GM23338 (cell line): Measurements from ENCODE around the gene RPTOR. TPM values are rescaled to one million over a fixed set of nuclear protein-coding genes. Genes with fewer than 3 reads are reported as not detected.

ENCODE experiments used
- ATAC-seq: fragments of 200-7000 bp; cut with Tn5 transposase; 3 replicates; pipeline ENCODE4 v1.9.1; 2020
- DNase-seq: peaks from one replicate; pipeline ENCODE4 v3.0.0-alpha.2; 2015; ENCODE audit warnings: low spot score
- H2AFZ ChIP-seq: fragments of 200-600 bp; sonication (generic); 2 replicates; pipeline ENCODE4 v1.8.0; 2016; ENCODE audit warnings: antibody characterized with exemption, mild to moderate bottlenecking, moderate library complexity
- H3F3A ChIP-seq: fragments of 200-600 bp; sonication (generic); replicated peaks from 2 replicates; pipeline ENCODE4 v1.8.0; 2017; ENCODE audit warnings: antibody characterized with exemption, mixed run types, low read depth
- H3K27ac ChIP-seq: fragments of 200-600 bp; sonication (generic); 2 replicates; pipeline ENCODE4 v1.6.1; 2016; ENCODE audit warnings: low read depth
- H3K27me3 ChIP-seq: fragments of 200-600 bp; sonication (generic); 2 replicates; pipeline ENCODE4 v1.8.0; 2016; ENCODE audit warnings: mild to moderate bottlenecking, mixed run types, moderate library complexity; ENCODE audit not compliant: insufficient read depth
- H3K36me3 ChIP-seq: fragments of 200-600 bp; sonication (generic); 2 replicates; pipeline ENCODE4 v1.8.0; 2016; ENCODE audit warnings: mild to moderate bottlenecking; ENCODE audit not compliant: insufficient read depth
- H3K4me1 ChIP-seq: fragments of 200-600 bp; sonication (generic); 2 replicates; pipeline ENCODE4 v1.8.0; 2016; ENCODE audit warnings: mild to moderate bottlenecking, moderate library complexity; ENCODE audit not compliant: insufficient read depth
- H3K4me2 ChIP-seq: fragments of 200-600 bp; sonication (generic); 2 replicates; pipeline ENCODE4 v1.7.1; 2017; ENCODE audit warnings: mixed run types
- H3K4me3 ChIP-seq: fragments of 200-600 bp; sonication (generic); 2 replicates; pipeline ENCODE4 v1.6.1; 2016; ENCODE audit warnings: mixed run types
- H3K79me2 ChIP-seq: fragments of 200-600 bp; sonication (generic); replicated peaks from 2 replicates; pipeline ENCODE4 v1.8.0; 2017; ENCODE audit warnings: mild to moderate bottlenecking; ENCODE audit not compliant: insufficient read depth
- H3K9me2 ChIP-seq: fragments of 200-600 bp; sonication (generic); 2 replicates; pipeline ENCODE4 v1.8.0; 2017; ENCODE audit not compliant: insufficient read depth
- H4K20me1 ChIP-seq: fragments of 200-600 bp; sonication (generic); replicated peaks from 2 replicates; pipeline ENCODE4 v1.8.0; 2017; ENCODE audit warnings: mild to moderate bottlenecking; ENCODE audit not compliant: insufficient read depth
- H3K27ac Mint-ChIP-seq: 2 replicates; pipeline ENCODE4 v1.8.0; 2020; ENCODE audit warnings: inconsistent platforms, mild to moderate bottlenecking, moderate library complexity, mixed read lengths
- H3K27me3 Mint-ChIP-seq: 3 replicates; pipeline ENCODE4 v1.8.0; 2022; ENCODE audit warnings: low read depth, mild to moderate bottlenecking, moderate library complexity, mixed read lengths, inconsistent platforms; ENCODE audit not compliant: insufficient read depth, poor library complexity
- H3K36me3 Mint-ChIP-seq: 3 replicates; pipeline ENCODE4 v1.8.0; 2021; ENCODE audit warnings: low read depth, mild to moderate bottlenecking, inconsistent platforms, moderate library complexity, mixed read lengths
- H3K4me1 Mint-ChIP-seq: 3 replicates; pipeline ENCODE4 v1.8.0; 2020; ENCODE audit warnings: mild to moderate bottlenecking, inconsistent platforms, mixed read lengths
- H3K4me3 Mint-ChIP-seq: 3 replicates; pipeline ENCODE4 v1.8.0; 2021; ENCODE audit warnings: moderate library complexity, mild to moderate bottlenecking, inconsistent platforms, mixed read lengths
- H3K9me3 Mint-ChIP-seq: 3 replicates; pipeline ENCODE4 v1.8.0; 2020; ENCODE audit warnings: moderate library complexity, mild to moderate bottlenecking, inconsistent platforms, mixed read lengths
- CREB1 ChIP-seq: fragments of 250-450 bp; sonication (Bioruptor Pico); IDR thresholded peaks from 2 replicates; pipeline ENCODE4 v1.5.0; 2020; ENCODE audit warnings: low read depth, mild to moderate bottlenecking, moderate library complexity
- EZH2 ChIP-seq: fragments of 200-600 bp; sonication (generic); IDR thresholded peaks from one replicate; pipeline ENCODE4 v1.8.0; 2017; ENCODE audit warnings: antibody characterized with exemption, mild to moderate bottlenecking, low read depth; ENCODE audit not compliant: unreplicated experiment
- JUNB ChIP-seq: IDR thresholded peaks from one replicate; pipeline ENCODE4 v1.6.1; 2016; ENCODE audit warnings: antibody characterized with exemption; ENCODE audit not compliant: unreplicated experiment
- REST ChIP-seq: IDR thresholded peaks from one replicate; pipeline ENCODE4 v1.6.1; 2018; ENCODE audit warnings: antibody characterized with exemption; ENCODE audit not compliant: unreplicated experiment
- STAT1 ChIP-seq: IDR thresholded peaks from one replicate; pipeline ENCODE4 v1.6.1; 2016; ENCODE audit warnings: antibody characterized with exemption; ENCODE audit not compliant: unreplicated experiment
- ZNF331 ChIP-seq: fragments of 250-450 bp; sonication (Bioruptor Pico); IDR thresholded peaks from 2 replicates; pipeline ENCODE4 v1.5.0; 2020; ENCODE audit warnings: low read depth, mild to moderate bottlenecking, moderate library complexity
- polyA plus RNA-seq: library from polyadenylated mRNA; unstranded; fragments of >200 nt; fragmentation: Nextera tagmentation; extraction: Ambion mirVana; gene quantifications from 2 replicates; pipeline ENCODE4 v1.2.1, GENCODE V29; 2016
- total RNA-seq: library from RNA; depleted of rRNA; stranded (reverse); fragments of >200 nt; shearing (Covaris generic); gene quantifications from 2 replicates; pipeline ENCODE4 v1.2.3, GENCODE V29; 2014
- TF ChIP-seq, protein P1 (sequence below): fragments of 250-450 bp; sonication (Bioruptor Pico); IDR thresholded peaks from 2 replicates; pipeline ENCODE4 v1.5.0; 2020; ENCODE audit warnings: mild to moderate bottlenecking, moderate library complexity

Gene RPTOR
- total and polyA plus RNA-seq, 2 experiments from 2014 or later, result 9.5 to 38.0 TPM

GRCh38 chr17:80604670-80605010, 60.0 kb downstream of the RPTOR start (continued):
- no peak for TF ChIP-seq REST
- no peak for TF ChIP-seq EZH2
- no peak for TF ChIP-seq CREB1 (CRISPR knock-in tag)

DNA sequence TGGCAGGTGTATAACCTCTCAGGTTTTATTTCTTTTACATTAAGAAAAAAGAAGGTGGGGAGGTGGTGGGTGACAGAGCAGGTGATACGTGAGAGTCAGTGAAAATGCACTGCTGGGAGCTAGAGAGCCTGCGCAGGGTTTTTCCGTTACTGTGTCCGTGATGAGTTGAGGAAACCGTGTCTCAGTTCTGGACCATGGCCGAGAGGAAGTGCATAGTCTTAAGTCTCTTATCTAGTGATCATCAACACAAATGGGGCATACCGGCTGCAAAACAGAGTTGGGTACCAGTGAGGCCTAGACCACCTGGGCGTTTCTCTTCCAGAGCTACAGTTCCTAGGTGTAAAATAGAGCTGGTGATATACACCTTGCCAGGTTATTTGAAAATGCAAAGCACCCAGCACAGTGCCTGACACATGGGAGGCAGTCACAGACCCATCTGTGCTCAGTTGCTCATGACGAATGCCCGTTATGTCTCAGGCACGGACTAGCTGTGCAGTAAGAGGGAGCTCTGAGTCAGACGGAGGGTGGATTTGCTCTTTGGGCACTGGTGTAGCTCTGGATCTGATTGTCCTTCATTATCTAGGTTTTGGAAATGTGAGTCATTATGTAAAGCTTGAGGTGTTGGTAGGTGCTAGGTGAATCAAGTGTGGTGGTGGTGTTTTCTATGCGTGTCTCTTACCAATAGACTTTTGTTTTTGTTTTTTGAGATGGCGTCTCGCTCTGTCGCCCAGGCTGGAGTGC, 60.9 kb downstream of the RPTOR start:
- Histone ChIP-seq H3K27ac (no peak overlapping the region), H3K4me3 (no peak overlapping the region), H3K4me1 (peaks cover 14% of the 10 kb centered on the region), H3K36me3 (no peaks in the 10 kb centered on the region), H2AFZ (no peak overlapping the region), H3K9me2 (no peaks in the 10 kb centered on the region), H3F3A (no peaks in the 10 kb centered on the region), H3K4me2 (no peak overlapping the region), H3K79me2 (peaks cover 79% of the 10 kb centered on the region), H4K20me1 (peaks cover 26% of the 10 kb centered on the region), H3K27me3 (no peaks in the 10 kb centered on the region)
- Mint-ChIP-seq H3K36me3 (peaks cover 6% of the 10 kb centered on the region; the same call in 2 of the 3 replicates), H3K9me3 (peaks cover 2% of the 10 kb centered on the region; the same call in 2 of the 3 replicates), H3K4me3 (no peak overlapping the region), H3K27me3 (peaks cover 5% of the 10 kb centered on the region), H3K4me1 (peaks cover 11% of the 10 kb centered on the region), H3K27ac (no peak overlapping the region; the same call in 1 of the 2 replicates)
- ATAC-seq, result no peak
- no peak for DNase-seq
- no peak for TF ChIP-seq STAT1

GRCh38 chr17:80608326-80608725, 63.7 kb downstream of the RPTOR start:
- Mint-ChIP-seq H3K4me1 (peaks cover 2% of the 10 kb centered on the region), H3K9me3 (no peaks in the 10 kb centered on the region), H3K27ac (no peak overlapping the region), H3K27me3 (peaks cover 2% of the 10 kb centered on the region), H3K36me3 (no peaks in the 10 kb centered on the region), H3K4me3 (no peak overlapping the region)
- no peak overlapping the region for H2AFZ ChIP-seq
- H3K9me2 ChIP-seq, result no peaks in the 10 kb centered on the region
- DNase-seq, result no peak
- ATAC-seq, result no peak
- peaks cover 34% of the 10 kb centered on the region for H4K20me1 ChIP-seq
- H3K4me1 ChIP-seq, result peaks cover 5% of the 10 kb centered on the region
- H3K27ac ChIP-seq, result no peak overlapping the region
- no peak overlapping the region for H3K4me2 ChIP-seq
- peaks cover 96% of the 10 kb centered on the region for H3K79me2 ChIP-seq
- no peaks in the 10 kb centered on the region for H3F3A ChIP-seq
- no peak overlapping the region for H3K4me3 ChIP-seq
- no peaks in the 10 kb centered on the region for H3K36me3 ChIP-seq
- no peaks in the 10 kb centered on the region for H3K27me3 ChIP-seq
- TF ChIP-seq JUNB, result no peak
- TF ChIP-seq, protein P1, sequence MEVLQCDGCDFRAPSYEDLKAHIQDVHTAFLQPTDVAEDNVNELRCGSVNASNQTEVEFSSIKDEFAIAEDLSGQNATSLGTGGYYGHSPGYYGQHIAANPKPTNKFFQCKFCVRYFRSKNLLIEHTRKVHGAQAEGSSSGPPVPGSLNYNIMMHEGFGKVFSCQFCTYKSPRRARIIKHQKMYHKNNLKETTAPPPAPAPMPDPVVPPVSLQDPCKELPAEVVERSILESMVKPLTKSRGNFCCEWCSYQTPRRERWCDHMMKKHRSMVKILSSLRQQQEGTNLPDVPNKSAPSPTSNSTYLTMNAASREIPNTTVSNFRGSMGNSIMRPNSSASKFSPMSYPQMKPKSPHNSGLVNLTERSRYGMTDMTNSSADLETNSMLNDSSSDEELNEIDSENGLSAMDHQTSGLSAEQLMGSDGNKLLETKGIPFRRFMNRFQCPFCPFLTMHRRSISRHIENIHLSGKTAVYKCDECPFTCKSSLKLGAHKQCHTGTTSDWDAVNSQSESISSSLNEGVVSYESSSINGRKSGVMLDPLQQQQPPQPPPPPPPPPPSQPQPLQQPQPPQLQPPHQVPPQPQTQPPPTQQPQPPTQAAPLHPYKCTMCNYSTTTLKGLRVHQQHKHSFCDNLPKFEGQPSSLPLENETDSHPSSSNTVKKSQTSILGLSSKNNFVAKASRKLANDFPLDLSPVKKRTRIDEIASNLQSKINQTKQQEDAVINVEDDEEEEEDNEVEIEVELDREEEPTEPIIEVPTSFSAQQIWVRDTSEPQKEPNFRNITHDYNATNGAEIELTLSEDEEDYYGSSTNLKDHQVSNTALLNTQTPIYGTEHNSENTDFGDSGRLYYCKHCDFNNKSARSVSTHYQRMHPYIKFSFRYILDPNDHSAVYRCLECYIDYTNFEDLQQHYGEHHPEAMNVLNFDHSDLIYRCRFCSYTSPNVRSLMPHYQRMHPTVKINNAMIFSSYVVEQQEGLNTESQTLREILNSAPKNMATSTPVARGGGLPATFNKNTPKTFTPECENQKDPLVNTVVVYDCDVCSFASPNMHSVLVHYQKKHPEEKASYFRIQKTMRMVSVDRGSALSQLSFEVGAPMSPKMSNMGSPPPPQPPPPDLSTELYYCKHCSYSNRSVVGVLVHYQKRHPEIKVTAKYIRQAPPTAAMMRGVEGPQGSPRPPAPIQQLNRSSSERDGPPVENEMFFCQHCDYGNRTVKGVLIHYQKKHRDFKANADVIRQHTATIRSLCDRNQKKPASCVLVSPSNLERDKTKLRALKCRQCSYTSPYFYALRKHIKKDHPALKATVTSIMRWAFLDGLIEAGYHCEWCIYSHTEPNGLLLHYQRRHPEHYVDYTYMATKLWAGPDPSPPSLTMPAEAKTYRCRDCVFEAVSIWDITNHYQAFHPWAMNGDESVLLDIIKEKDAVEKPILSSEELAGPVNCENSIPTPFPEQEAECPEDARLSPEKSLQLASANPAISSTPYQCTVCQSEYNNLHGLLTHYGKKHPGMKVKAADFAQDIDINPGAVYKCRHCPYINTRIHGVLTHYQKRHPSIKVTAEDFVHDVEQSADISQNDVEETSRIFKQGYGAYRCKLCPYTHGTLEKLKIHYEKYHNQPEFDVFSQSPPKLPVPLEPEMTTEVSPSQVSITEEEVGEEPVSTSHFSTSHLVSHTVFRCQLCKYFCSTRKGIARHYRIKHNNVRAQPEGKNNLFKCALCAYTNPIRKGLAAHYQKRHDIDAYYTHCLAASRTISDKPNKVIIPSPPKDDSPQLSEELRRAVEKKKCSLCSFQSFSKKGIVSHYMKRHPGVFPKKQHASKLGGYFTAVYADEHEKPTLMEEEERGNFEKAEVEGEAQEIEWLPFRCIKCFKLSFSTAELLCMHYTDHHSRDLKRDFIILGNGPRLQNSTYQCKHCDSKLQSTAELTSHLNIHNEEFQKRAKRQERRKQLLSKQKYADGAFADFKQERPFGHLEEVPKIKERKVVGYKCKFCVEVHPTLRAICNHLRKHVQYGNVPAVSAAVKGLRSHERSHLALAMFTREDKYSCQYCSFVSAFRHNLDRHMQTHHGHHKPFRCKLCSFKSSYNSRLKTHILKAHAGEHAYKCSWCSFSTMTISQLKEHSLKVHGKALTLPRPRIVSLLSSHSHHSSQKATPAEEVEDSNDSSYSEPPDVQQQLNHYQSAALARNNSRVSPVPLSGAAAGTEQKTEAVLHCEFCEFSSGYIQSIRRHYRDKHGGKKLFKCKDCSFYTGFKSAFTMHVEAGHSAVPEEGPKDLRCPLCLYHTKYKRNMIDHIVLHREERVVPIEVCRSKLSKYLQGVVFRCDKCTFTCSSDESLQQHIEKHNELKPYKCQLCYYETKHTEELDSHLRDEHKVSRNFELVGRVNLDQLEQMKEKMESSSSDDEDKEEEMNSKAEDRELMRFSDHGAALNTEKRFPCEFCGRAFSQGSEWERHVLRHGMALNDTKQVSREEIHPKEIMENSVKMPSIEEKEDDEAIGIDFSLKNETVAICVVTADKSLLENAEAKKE (CRISPR knock-in tag), result no peak
- no peak for TF ChIP-seq ZNF331 (CRISPR knock-in tag)
- TF ChIP-seq CREB1 (CRISPR knock-in tag), result no peak
